A673 (cell line): Measurements from ENCODE around the gene RABGEF1.

ENCODE experiments used
- CTCF ChIP-seq: fragments of 300-800, 200-600 bp; sonication (generic); conservative IDR thresholded peaks from 2 replicates; pipeline ENCODE4 v1.5.1; 2017; ENCODE audit warnings: low read depth, mild to moderate bottlenecking, antibody characterized with exemption, low read length, moderate library complexity, mixed read lengths
- EZH2 ChIP-seq: fragments of 200-600 bp; sonication (generic); IDR thresholded peaks from 2 replicates; pipeline ENCODE4 v1.6.1; 2017; ENCODE audit warnings: borderline replicate concordance, low read depth, mild to moderate bottlenecking, mixed read lengths, antibody characterized with exemption, low read length; ENCODE audit not compliant: poor library complexity, severe bottlenecking

- no peak for TF ChIP-seq CTCF
- no peak for TF ChIP-seq EZH2
Observed at GRCh38 chr7:66804001-66804400, 63.5 kb downstream of the RABGEF1 start.
